GM20431 (cell line): ENCODE measurements around the gene DNAJB6.

Experiments used
- in situ Hi-C: fragments of 300-500 bp; cut with MseI, MboI; formaldehyde crosslinking; loops from one replicate; pipeline ENCODE4 v1.15.0; 2020; ENCODE audit warnings: low sequenced_read_pairs; ENCODE audit not compliant: unreplicated experiment

The DNAJB6 gene

DNA sequence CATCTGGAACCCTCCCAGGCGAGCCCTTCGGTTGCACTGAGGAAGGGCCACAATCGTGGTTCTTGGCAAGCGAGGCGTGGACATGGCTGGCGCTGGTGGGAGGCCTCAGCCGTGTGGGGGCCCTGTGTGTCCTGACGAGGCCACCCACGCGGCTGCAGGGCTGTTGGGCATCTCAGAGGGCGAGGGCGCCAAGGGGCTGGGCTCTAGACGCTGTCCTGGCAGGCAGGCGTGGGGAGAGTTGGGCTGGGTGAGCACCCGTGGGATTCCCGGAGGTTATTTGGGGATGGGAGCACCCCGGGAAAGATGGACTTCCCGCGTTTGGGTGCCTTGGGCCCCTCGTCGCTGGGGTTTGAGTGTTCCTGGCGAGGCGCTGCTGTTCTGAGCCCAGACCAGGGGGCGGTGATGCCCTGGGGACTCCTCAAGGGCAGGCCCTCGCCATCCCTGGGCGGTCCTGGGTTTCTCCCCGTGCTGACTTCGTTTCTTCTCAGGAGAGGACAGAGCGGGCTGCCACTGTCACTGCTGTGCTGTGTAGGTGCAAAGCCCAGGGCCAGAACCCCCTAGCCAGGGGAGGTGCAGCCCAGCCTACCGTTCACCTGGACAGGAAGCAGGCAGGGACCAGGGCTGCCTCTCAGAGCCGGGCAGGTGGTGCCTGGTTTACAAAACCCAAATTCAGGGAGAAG lies 87.2 kb downstream of the DNAJB6 start:
- in situ Hi-C loops, result no loop called here

DNA sequence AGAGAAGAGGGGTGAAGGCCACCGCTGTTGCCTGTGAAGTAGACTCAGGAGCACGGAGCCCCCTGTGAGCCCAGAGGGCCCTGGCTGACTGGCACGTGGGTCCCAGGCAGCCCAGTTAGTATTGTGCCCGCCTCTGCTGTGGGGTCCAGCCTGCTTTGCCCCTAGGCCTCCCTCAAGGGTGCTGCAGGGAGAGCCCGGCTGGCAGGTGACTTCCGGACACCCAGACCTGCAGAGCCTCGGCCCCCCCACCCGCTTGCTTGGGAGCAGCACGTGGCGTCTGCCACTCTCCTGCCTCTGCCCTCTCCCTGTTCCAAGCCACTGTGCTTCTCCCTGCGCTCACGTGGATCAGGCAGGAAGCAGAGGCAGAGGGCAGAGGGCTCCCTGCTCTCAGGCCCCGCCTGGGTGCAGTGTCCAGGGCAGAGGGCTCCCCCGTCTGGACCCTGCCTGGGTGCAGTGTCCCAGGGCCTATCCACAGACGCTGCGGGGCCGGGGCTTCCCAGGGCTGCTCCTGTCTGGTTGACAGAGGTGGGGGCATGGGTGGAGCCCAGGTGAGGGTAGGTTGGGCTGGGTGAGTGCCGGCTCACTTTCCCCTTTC lies 88.4 kb downstream of the DNAJB6 start:
- in situ Hi-C loops, result loop anchor here (25.0 kb wide), 1 partner anchor 262 kb away; no protein-coding TSS in a partner anchor

DNA sequence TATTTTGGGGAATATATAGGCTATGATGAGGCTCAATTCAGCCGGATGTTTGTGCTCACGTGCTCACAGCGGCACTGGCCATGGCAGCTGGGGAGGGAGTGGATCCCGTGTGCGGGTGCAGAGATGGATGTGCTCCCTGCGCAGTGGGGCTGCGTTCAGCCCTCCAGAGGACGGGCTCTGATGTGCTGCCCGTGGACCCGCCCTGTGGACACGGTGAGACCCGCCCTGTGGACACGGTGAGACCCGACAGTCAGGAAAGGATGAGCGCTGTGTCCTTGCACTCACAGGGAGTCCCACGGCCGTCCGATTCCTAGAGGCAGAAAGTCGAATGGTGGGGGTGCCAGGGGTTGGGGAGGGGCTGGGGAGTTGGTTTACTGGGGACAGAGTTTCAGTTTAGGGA lies 89.0 kb downstream of the DNAJB6 start:
- in situ Hi-C loops, result loop anchor here (25.0 kb wide), 1 partner anchor 262 kb away; no protein-coding TSS in a partner anchor

DNA sequence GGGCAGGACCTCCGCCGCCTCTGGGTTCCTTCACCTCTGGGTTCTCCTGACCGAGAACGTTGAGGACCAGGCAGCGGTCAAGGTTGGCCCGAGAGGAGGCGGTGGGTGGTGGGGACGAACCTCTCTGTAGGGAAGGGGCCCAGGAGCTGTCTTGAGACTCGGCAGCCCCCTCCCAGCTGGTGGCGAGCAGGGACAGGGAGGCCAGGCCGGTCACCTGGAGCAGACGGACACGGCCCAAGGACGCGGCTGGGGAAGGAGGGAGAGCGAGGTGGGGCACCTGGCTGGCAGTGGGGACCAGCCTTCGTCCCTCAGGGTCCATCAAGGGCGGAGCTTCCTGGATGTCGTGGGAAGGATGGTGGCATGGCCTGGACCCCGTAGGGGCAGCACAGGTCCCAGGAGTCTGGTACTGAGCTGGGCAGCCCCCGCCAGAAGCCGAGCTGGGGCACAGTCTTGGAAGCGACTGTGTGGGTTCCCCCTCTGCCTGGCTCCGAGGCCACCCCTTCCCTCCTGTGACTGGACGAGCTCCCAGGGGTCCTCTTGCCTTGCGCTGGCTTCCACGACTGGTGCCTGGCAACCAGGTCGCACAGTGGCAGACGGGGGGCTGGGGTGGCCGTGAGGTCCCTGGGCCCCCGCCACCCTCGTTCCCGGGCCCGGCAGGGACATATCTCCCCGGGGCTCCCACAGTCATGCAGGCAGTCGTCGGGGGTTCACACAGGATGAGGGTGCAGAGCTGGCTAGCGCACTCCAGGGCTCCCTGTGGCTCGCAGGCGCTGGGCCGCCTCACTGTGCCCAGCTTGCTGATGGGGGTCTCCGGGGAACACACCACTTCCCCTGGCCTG lies 89.9 kb downstream of the DNAJB6 start:
- in situ Hi-C loops, result loop anchor here (25.0 kb wide), 1 partner anchor 261 kb away; no protein-coding TSS in a partner anchor

DNA sequence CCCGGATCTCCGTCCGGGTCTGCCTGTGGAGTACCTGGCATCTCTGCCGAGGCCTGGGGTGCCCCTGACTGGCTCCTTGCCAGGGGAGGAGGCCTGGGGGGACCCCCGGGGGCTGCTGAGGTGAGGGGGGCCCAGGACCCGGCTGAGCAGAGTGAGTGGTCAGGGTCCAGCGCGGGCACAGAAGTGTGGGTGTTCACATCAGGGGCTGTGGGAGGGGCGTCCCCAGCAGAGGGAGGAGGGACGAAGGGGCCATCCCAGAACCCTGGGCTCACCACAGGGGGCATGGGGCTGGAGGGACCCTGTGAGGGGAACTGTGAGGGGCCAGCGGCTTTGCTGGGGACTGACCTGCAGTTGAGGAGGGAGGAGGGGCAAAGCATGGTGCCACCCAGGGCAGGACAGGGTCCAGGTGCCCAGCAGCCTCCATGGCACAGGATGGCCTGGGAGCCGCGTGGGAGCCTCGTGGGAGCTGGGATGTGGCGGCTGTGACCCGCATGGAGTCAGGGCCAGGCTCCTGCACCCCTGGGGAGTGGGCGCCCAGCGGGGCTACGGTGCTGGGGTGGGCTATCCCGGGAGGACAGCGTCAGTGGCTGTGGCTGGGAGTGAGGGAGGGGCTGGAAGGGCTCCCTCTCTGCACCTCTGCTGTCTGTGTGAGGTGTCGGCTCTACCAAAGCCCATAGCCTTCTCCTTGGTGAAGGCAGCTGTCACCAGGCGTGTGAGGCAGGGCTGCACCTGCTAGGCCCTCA lies 91.2 kb downstream of the DNAJB6 start:
- in situ Hi-C loops, result loop anchor here (25.0 kb wide), 1 partner anchor 259 kb away; no protein-coding TSS in a partner anchor

DNA sequence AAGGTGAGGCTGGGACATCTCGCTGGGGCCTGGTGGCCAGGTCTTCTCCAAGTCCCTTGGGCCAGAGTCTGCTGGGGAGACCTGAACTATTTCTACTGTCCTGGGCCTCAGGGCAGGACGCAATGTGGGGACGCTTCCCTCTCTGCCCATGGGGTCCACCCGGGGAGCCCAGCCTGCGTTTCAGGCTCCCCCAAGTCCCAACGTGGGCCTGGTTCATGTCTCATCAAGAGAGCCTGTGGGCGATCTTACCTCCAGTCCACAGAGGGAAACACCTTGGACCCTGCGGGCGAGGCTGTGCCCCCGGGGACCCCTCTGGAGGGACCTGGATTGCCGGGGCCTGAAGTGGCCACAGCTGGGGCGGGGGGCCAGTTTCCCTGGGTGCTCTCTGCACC lies 91.7 kb downstream of the DNAJB6 start:
- in situ Hi-C loops, result loop anchor here (25.0 kb wide), 1 partner anchor 259 kb away; no protein-coding TSS in a partner anchor

DNA sequence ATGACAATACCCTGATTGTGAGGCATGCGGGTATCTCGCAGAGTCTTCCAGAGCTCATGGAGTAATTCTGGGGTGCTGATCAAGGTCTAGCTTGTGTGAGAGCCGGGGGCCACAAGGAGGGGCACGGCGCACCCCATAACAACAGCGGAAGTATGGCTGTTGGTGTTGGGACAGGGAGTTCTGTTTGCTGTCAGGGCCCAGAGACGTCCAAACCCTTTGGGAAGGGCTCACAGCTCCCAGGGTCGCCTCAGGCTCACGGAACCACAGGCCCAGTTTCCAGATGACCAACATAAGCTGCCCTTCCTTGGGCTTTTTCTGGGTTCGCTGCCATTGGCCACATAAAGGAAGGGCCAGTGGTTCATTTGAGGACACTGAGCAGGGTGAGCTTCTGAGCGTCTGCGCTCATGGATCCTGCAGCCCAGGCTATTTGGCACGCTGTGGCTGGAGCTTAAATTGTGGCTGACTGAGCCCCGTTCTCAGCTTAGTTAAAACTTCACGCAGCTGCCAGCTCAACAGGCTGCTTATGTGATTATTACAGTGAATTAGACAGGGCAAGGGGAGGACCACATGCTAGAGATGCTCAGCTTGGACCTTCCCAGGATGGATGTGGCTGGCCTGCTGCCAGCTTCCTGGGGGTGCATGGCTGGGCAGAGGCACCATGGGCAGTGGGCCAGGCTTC lies 92.3 kb downstream of the DNAJB6 start:
- in situ Hi-C loops, result loop anchor here (25.0 kb wide), 1 partner anchor 258 kb away; no protein-coding TSS in a partner anchor

DNA sequence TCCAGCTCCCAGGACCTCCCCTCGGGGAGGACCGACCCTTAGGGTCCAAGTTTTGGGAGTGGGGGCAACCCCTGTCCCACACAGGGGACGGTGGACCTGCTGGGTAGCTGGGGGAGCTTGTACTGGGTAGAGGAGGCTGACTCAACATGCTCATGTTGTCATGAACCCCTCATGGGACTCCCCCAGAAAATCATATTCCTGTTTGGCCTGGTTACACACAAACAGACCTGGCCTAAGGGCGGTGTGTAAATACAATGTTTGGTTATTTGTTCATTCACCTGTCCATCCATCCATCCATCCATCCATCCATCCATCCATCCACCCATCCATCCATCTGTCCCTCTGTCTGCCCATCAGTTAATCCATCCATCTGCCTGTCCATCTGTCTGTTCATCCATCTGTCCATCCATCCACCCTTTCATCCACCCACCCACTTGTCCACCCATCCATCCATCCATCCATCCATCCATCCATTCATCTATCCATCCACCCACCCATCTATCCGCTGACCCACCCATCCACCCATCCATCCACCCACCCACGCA lies 92.9 kb downstream of the DNAJB6 start:
- in situ Hi-C loops, result loop anchor here (25.0 kb wide), 1 partner anchor 258 kb away; no protein-coding TSS in a partner anchor

DNA sequence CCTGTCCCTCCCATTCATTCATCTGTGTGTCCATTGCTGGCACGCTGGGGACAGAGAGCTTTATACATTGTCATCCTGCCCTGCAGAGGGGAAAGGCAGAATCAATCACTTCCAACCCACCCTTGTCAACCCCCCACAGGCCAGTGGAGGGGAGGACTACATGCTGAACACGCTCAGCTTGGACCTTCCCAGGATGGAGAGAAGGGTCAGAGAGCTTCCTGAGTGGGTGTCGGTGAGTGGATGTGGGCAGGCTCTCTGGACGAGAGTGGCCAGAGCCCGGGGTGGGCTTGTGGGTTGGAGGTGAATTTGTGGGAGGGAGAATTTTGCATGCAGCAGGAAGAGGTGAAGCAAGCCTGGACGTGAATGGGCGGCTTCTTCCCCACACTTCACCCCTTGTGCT lies 93.9 kb downstream of the DNAJB6 start:
- in situ Hi-C loops, result loop anchor here (25.0 kb wide), 1 partner anchor 257 kb away; no protein-coding TSS in a partner anchor

DNA sequence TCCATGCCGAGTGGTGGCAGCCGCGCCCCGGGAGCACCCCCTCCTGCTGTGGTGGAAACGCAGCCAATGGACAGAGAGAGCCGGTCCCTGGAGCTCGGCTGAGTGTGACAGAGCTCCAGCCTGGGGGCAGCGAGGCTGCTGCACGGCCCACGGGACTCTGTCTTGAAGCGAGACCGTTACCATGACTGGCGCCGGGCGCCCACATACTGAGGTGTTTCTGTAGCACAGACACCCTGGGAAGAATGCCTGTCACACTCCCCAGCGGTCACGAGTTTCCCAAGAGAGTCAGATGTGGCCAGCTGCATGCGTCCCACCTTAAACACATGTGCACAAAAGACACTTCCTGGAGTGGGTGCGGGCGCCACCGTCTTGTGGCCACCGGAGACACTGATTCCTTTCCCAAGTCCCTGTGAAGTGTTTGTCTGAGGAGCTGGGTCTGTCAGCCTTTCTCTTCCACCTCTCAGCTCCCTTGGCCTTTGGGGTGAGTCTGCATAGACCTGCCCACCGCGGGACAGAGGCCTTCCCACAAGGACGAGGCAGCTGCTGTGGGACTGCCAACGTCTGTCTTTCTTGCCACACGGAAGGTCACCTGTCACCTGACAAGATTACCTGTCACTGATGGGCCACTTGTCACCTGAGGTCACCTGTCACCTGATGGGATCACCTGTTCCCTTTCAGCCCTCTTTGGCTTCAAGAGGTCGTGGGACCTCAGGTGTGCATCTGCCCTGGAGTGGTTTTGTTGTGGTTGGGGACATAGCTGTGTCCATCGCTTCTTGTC lies 94.6 kb downstream of the DNAJB6 start:
- in situ Hi-C loops, result loop anchor here (25.0 kb wide), 1 partner anchor 256 kb away; no protein-coding TSS in a partner anchor

DNA sequence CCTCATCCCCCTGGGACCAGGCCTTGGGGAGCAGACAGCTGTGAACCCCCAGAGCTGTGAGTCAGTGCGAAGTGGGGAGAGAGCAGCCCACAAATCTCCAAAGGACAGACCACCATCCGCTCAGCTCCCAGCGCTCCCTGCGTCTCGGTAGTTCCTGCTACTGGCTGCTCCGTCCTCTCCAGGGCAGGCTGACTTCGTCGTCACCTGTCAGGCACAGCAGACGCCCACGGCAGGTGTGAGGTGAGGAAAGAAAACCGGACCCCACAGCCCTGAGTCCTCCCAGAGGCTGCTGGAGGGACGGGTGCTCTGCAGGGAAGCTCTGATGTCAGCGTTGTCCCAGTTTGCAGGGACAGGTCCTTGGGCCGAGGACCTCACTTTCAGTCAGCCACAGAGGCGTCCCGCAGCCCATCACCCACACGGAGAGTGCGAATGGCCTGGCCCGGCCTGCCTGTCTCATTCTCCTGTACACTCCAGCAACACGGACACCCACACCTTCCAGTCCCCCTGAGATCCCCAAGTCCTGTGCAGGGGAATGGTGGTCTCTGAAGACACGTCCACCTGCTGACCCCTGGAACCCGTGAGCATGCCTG lies 95.2 kb downstream of the DNAJB6 start:
- in situ Hi-C loops, result loop anchor here (25.0 kb wide), 1 partner anchor 255 kb away; no protein-coding TSS in a partner anchor

DNA sequence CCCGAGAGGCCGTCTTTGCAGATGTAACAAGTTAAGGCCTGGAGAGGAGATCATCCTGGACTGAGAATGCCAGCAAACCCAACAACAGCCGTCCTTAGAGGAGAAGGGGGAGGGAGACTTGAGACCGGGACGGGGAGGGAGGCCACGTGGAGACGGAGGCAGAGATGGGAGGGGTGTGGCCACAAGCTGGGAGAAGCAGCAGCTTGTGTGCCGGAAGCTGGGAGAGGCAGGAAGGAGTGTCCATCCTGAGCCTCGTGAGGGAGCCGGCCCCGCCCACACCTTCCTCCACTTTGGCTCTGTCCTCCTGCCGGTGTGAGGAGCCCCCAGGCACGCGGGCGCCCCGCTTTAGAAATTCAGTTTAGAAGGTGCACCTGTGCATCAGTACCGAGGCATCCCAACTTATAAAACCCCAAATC lies 95.7 kb downstream of the DNAJB6 start:
- in situ Hi-C loops, result loop anchor here (25.0 kb wide), 1 partner anchor 255 kb away; no protein-coding TSS in a partner anchor

DNA sequence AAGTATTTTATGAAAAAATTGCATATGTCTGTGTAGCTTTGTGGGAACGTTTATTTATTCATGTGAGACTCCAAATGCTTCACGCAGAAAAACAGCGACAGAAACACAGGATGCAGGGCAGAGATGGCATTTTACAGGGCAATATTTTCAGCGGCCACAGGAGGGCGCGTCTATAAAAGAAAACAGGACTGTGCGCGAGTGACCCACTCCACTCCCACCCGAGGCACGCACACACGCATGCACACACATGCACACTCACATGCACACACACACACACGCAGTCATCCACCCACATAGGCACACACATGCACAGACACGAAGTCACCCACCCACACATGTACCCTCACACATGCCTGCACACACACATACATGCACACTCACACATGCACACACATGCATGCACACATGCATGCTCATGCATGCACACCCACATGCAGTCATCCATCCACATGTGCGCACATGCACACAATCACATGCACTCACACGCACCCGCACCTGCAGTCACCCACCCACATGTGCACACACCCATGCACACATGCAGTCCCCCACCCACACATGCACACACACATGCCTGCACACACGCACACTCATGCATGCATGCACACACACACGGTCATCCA lies 96.3 kb downstream of the DNAJB6 start:
- in situ Hi-C loops, result loop anchor here (25.0 kb wide), 1 partner anchor 254 kb away; no protein-coding TSS in a partner anchor

DNA sequence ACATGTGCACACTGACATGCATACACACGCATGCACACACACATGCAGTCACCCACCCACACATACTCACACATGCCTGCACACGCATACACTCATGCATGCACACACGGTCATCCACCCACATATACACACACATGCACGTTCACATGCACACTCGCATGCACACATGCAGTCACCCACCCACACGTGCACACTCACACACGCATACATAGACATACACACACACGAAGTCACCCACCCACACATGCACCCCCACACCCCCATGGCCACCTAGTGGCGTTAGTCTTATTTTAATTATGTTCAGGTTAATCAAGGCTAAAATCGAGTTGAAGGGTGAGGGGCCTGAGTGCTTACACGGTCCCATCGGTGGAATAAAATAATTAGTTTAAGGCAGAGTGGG lies 96.8 kb downstream of the DNAJB6 start:
- in situ Hi-C loops, result loop anchor here (25.0 kb wide), 1 partner anchor 254 kb away; no protein-coding TSS in a partner anchor

DNA sequence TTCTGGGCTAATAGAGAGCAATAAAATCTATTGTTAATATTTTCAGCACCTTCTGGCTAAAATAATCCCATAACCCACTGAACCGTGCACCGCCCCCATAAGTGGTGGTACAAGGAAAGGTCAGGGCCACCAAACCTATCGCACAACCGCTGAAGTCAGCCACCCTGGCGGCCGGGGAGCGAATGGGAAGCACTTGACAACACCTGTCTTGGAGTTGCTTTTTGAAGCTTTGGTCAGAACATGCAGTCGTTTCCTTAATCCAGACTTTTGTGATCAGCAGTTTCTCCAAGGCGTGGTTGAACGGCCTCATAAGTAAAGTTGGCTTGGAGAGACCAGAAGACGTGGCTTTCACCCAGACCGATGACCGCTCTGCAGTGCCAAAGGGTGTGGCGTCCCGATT lies 97.4 kb downstream of the DNAJB6 start:
- in situ Hi-C loops, result loop anchor here (25.0 kb wide), 1 partner anchor 253 kb away; no protein-coding TSS in a partner anchor

DNA sequence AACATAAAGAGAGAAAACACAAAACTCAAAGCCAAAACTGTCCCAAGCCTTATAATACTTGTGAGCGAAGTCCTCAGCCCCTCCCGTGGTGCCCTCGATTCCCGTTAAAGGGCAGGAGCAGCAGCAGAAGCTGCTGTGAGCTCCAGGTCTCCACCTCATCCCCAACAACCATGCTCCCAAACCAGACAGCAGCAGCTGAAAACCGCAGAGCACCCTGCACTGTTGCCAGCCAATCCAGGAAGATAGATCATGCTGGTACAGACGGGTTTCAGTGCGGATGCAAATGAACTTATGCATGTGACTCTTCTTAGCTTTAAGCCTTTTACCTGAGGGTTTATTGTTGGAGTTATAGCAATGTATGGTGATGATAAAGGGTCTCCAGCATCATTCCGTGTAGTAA lies 97.9 kb downstream of the DNAJB6 start:
- in situ Hi-C loops, result loop anchor here (25.0 kb wide), 1 partner anchor 253 kb away; no protein-coding TSS in a partner anchor

DNA sequence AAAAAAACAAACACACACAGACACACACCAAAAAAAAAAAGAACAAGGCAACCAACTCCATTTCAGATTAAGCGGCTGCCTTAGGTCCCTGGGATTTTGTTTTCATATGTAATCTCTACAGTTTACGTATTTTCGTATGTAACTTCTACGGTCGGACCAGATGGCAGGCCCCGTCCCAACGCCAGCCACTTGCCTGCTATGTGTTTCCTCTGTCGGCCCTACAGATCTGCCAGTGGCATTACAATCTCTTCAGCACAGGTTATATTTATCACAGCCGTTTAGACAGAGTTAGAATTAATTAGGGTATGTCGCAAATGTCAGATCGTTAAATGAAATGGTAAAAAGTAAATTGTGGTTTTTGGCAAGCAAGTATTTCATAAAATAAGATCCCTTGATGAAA lies 99.3 kb downstream of the DNAJB6 start:
- in situ Hi-C loops, result loop anchor here (25.0 kb wide), 1 partner anchor 251 kb away; no protein-coding TSS in a partner anchor
